Activated CD8-positive, alpha-beta T cell treated with anti-CD3 and anti-CD28 coated beads for 36 hours (primary cell): ENCODE measurements around the gene INAVA. TPM values are rescaled to one million over a fixed set of nuclear protein-coding genes. Genes with fewer than 3 reads are reported as not detected.

Experiments used
- ATAC-seq: fragments of 200-7000 bp; cut with Tn5 transposase; one replicate; pipeline ENCODE4 v1.10.0; 2021; ENCODE audit warnings: mild to moderate bottlenecking, moderate library complexity
- CTCF ChIA-PET: fragments of 350-600 bp; sonication (Branson Sonifier 250); formaldehyde crosslinking; loops from one replicate; lab custom pipeline; 2021; ENCODE audit warnings: antibody characterized with exemption; lab: Charles Lee
- POLR2A ChIA-PET: fragments of 350-600 bp; sonication (Branson Sonifier 250); formaldehyde crosslinking; loops from one replicate; lab custom pipeline; 2021; ENCODE audit warnings: antibody characterized with exemption; lab: Charles Lee
- DNase-seq: peaks from one replicate; pipeline ENCODE4 v3.0.0-alpha.2; 2020
- H3K27ac Mint-ChIP-seq: one replicate; pipeline ENCODE4 v1.8.0; 2021; ENCODE audit warnings: mild to moderate bottlenecking, mixed read lengths
- H3K27me3 Mint-ChIP-seq: one replicate; pipeline ENCODE4 v1.8.0; 2021; ENCODE audit warnings: mixed read lengths
- H3K36me3 Mint-ChIP-seq: one replicate; pipeline ENCODE4 v1.8.0; 2021; ENCODE audit warnings: low read depth, mixed read lengths
- H3K4me1 Mint-ChIP-seq: one replicate; pipeline ENCODE4 v1.8.0; 2021; ENCODE audit warnings: low read depth, mixed read lengths
- H3K4me3 Mint-ChIP-seq: one replicate; pipeline ENCODE4 v1.8.0; 2021; ENCODE audit warnings: mild to moderate bottlenecking, moderate library complexity, mixed read lengths
- H3K9me3 Mint-ChIP-seq: one replicate; pipeline ENCODE4 v1.8.0; 2021; ENCODE audit warnings: mixed read lengths
- intact Hi-C: fragments of 100-400 bp; cut with micrococcal nuclease; formaldehyde crosslinking; loops from one replicate; pipeline ENCODE4 v1.10.0; 2022
- total RNA-seq, 2 experiments: library from RNA; stranded (reverse); gene quantifications; one replicate each; pipeline ENCODE4 v1.2.3, GENCODE V29; 2021
- TF ChIP-seq, protein P1 (sequence below): fragments of 200-600 bp; IDR thresholded peaks from one replicate; pipeline ENCODE4 v1.8.0; 2022; ENCODE audit warnings: antibody characterized with exemption, mild to moderate bottlenecking

Gene INAVA
- total RNA-seq, 2 experiments from 2014 or later = not detected

DNA sequence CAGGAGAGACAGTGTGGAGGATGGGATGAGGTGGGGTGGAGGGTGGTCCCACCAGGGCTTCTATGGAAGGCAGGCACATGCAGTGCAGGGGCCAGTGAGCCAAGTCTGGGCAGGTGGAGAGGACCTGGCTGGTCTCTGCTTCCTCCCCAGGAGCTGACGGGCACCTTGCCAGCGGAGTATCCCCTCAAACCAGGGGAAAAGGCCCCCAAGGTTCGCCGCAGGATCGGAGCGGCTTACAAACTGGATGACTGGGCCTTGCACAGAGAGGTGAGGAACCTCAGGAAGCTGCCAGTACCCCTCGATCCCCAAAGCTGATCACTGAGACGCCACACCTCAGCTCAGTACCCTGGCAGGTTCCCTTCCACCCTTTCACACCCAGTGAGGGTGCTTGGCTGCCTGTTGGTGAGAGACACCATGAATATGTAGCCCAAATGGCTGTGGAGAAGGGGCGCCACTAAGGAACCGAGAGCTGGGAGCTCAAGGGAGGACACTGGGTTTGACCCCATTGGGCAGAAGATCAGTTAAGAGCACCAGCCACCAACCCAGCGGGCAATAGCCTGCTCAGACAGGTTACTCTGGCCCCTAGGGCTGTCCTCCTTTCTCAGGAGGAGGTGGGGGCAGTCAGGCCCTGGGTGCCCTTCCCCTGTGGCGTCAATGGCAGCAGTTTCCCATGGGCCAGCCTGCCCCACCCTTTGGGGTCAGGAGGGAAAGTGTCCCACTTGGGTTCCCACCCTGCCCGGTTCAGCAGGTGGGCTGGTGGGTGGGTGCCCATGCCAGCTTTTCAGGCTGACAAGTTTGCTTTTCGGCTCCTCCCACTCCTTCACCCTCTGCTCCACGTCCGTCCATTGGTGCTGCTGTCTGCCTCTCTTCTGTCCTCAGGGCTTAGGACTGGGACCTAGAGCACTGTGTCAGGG, 5.5 kb downstream of the INAVA start:
- no peak for ATAC-seq
- Mint-ChIP-seq H3K36me3 (no peaks in the 10 kb centered on the region), H3K9me3 (no peaks in the 10 kb centered on the region), H3K4me3 (no peak overlapping the region), H3K27ac (no peak overlapping the region), H3K4me1 (peaks cover 1% of the 10 kb centered on the region), H3K27me3 (peaks cover 5% of the 10 kb centered on the region)
- DNase-seq = no peak
- ChIA-PET POLR2A (interaction anchor here (0.6 to 1.0 kb wide), 2 partner anchors 9 to 67 kb away, joined by 3 to 4 read pairs; no protein-coding TSS in a partner anchor), CTCF (interaction anchor here (1.5 kb wide), 1 partner anchor 12 kb away, joined by 5 read pairs; no protein-coding TSS in a partner anchor)
- TF ChIP-seq, protein P1, sequence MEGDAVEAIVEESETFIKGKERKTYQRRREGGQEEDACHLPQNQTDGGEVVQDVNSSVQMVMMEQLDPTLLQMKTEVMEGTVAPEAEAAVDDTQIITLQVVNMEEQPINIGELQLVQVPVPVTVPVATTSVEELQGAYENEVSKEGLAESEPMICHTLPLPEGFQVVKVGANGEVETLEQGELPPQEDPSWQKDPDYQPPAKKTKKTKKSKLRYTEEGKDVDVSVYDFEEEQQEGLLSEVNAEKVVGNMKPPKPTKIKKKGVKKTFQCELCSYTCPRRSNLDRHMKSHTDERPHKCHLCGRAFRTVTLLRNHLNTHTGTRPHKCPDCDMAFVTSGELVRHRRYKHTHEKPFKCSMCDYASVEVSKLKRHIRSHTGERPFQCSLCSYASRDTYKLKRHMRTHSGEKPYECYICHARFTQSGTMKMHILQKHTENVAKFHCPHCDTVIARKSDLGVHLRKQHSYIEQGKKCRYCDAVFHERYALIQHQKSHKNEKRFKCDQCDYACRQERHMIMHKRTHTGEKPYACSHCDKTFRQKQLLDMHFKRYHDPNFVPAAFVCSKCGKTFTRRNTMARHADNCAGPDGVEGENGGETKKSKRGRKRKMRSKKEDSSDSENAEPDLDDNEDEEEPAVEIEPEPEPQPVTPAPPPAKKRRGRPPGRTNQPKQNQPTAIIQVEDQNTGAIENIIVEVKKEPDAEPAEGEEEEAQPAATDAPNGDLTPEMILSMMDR = no peak
- intact Hi-C loops = no loop called here

DNA sequence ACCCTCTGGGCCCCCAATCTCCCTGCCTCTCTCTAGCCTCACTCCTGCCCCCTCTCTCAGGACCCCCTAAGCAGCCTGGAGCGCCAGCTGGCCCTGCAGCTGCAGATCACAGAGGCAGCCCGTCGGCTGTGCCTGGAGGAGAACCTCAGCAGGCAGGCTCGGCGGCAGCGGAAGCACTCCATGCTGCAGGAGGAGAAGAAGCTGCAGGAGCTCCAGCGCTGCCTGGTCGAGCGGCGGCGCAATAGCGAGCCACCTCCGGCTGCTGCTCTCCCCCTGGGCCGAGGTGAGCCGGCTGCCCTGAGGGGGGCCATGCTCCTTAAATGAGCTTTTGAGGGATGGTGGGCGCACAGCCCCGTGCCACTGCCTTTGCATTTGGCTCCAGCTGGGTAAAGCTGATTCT, 6.2 kb downstream of the INAVA start:
- intact Hi-C loops = no loop called here
- Mint-ChIP-seq H3K27me3 (peaks cover 5% of the 10 kb centered on the region), H3K36me3 (no peaks in the 10 kb centered on the region), H3K4me3 (no peak overlapping the region), H3K9me3 (no peaks in the 10 kb centered on the region), H3K4me1 (peaks cover 7% of the 10 kb centered on the region), H3K27ac (no peak overlapping the region)
- POLR2A ChIA-PET = interaction anchor here (0.6 kb wide), 1 partner anchor 676 kb away, joined by 3 read pairs; no protein-coding TSS in a partner anchor
- ATAC-seq (no peak), DNase-seq (no peak)
- CTCF ChIA-PET = interaction anchor here (0.7 to 1.5 kb wide), 3 partner anchors 8 to 22 kb away, joined by 3 to 5 read pairs (median 3); no protein-coding TSS in a partner anchor
- TF ChIP-seq, protein P1 = no peak

DNA sequence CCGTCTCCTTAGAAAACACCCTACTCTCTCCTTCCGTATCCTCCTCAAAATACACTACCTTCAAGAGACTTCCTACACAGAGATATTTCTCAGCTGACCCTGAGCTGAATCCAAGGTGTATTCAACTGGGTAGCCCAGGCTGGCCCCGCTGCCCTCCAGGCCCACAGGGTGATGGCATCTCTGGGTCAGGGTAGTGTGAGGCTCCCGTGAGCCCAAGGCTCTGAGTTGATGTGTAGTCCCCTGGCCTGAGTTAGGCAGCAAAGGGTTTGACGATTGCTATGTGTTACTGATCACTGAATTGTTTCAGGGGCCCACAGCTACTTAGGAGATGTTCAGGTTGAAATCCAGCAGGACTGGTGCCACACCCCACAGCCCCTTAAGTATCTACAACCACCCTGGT, 6.7 kb downstream of the INAVA start:
- ATAC-seq (no peak), DNase-seq (no peak)
- Mint-ChIP-seq H3K36me3 (no peaks in the 10 kb centered on the region), H3K9me3 (no peaks in the 10 kb centered on the region), H3K4me1 (peaks cover 8% of the 10 kb centered on the region), H3K4me3 (no peak overlapping the region), H3K27me3 (peaks cover 5% of the 10 kb centered on the region), H3K27ac (no peak overlapping the region)
- POLR2A ChIA-PET = interaction anchor here (0.6 to 1.2 kb wide), 3 partner anchors 29 to 675 kb away, joined by 3 read pairs; partner anchors contain the start of gene GPR25
- intact Hi-C loops = no loop called here
- CTCF ChIA-PET = interaction anchor here (0.7 to 1.3 kb wide), 2 partner anchors 9 to 23 kb away, joined by 3 read pairs; no protein-coding TSS in a partner anchor
- TF ChIP-seq, protein P1 = no peak

DNA sequence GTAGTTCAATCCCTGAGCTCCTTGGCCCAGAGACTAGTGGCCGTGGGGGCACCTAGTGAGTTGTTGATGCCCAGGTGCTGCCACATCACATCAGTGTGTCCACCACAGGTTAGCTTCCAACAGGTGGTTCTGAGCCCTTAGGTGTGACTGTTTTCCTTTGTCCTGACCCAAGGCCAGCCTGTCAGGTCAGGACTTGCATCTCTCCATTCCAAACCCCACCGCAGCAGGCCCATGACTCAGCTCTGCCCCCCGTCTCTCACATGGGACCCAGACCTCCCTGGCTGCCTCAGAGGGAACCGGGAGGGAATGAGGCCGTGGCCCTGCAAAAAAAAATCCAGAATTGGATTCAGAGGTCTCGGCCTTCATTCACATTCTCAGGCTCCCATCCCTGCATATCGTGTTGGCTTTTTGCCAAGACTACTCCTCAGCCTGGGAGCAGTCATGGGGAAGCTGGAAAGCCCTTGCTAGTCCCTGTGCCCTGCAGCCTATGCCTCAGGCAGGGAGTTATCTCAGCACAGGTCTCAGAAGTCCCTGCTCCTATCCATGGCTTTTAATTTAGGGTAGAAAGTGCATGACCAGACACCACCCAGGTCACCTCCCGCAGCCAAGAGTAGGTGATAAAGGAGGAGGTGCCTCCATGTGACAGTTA, 7.2 kb downstream of the INAVA start:
- no peak overlapping the region for H3K4me3 Mint-ChIP-seq
- no peaks in the 10 kb centered on the region for H3K36me3 Mint-ChIP-seq
- peaks cover 5% of the 10 kb centered on the region for H3K27me3 Mint-ChIP-seq

More for the DNA sequence above, 7.2 kb downstream of the INAVA start:
- ATAC-seq = no peak
- TF ChIP-seq, protein P1 = no peak
- Mint-ChIP-seq H3K4me1 (peaks cover 8% of the 10 kb centered on the region), H3K27ac (no peak overlapping the region), H3K9me3 (no peaks in the 10 kb centered on the region)
- CTCF ChIA-PET = interaction anchor here (0.7 to 1.3 kb wide), 2 partner anchors 9 to 23 kb away, joined by 3 read pairs; no protein-coding TSS in a partner anchor
- DNase-seq = no peak
- POLR2A ChIA-PET = interaction anchor here (0.7 to 1.2 kb wide), 2 partner anchors 29 to 199 kb away, joined by 3 read pairs; partner anchors contain the start of gene GPR25
- intact Hi-C loops = no loop called here
